NCI-H2029 (cell line): ENCODE measurements around the gene TNRC6C.
A peak's percentile ranks its signal among the peaks of the same experiment; 100 is the strongest.

Experiments used
- DNase-seq: peaks from one replicate; lab custom pipeline; 2025; lab: John Stamatoyannopoulos, UW

The TNRC6C gene

GRCh38 chr17:77957857-77958715, at the start of gene TNRC6C:
TSS of gene TNRC6C (plus strand) at chr17:77958703. CDS start at chr17:78004207, 45,504 bp downstream.
- DNase-seq, result peak; percentile 94

- no peak for DNase-seq
Observed at GRCh38 chr17:77909236-77909635, 49.3 kb upstream of the TNRC6C start.

GRCh38 chr17:77909816-77910215, 48.7 kb upstream of the TNRC6C start:
- DNase-seq, result no peak

- no peak for DNase-seq
Observed at GRCh38 chr17:77914385-77915254, 43.9 kb upstream of the TNRC6C start.

DNA sequence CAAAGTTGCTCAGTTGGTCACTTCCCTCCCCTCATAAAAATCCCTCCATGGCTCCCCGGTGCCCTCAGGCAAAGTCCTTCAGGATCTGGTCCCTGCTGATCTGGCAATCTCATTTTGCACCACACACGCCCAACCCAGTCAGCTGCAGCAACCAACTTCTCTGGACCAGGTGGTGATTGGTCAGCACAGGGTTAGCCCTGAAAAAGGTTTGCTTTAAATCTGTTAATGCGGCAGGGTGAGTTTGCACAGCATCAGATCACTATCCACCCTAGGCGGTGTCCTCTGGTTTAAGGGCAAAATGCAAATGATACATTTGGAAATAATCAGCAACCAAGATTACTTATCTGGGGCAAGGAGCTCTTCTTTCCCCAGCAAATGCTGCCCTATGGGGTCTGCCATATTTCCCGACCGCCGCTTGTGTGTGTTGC, 42.9 kb upstream of the TNRC6C start:
- no peak for DNase-seq

DNA sequence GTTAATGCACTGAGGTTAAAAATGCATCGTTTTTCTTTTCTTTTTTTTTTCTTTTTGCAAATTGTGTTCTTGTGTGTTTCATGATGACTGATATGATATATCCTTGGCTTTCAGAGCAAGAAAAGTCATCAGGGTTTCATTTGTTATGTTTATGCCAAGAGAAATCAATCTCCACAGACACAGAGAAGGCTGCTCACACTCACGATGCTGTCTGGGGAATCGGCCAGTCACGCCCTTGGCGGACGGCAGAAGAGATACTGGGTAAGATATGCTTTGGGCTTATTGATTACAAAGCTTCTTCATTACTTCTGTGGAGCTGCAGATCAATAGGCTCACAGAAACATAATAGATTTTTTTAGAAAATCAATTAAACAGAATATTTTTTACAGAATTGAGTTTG, 42.2 kb upstream of the TNRC6C start:
- no peak for DNase-seq

- DNase-seq, result no peak
Observed at GRCh38 chr17:77916703-77917481, 41.6 kb upstream of the TNRC6C start.

GRCh38 chr17:77919276-77919675, 39.2 kb upstream of the TNRC6C start:
- DNase-seq, result no peak

GRCh38 chr17:77923135-77923534, 35.4 kb upstream of the TNRC6C start:
- DNase-seq, result no peak

DNA sequence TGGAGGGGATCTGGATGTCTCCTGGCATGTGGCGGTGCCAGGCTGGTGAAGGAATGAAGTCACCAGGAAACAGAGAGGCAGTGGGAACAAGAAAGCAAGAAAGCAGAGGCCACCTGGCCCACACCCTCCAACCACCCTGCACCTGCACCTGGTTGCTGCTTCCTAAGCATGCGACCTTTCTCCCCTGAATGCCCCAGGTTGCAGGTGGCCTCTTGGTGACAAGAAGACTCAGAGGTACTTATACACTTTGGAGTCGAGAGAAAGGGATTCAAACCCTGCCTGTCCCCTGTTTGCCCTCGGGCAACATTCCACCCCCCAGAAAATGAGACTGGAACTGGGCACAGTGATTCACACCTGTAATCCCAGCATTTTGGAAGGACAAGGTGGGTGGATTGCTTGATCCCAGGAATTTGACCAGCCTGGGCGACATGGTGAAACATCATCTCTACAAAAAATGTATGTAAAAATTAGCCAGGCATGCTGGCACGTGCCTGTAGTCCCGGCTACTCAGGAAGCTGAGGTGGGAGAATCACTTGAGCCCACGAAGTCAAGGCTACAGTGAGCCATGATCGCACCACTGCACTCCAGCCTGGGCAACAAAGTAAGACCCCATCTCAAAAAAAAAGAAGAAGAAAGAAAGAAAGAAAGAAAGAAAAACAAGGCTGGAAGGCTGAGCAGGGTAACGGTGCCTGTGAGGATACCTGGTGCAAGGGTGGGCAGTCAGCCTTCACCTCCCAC, 34.6 kb upstream of the TNRC6C start:
- DNase-seq, result no peak

DNA sequence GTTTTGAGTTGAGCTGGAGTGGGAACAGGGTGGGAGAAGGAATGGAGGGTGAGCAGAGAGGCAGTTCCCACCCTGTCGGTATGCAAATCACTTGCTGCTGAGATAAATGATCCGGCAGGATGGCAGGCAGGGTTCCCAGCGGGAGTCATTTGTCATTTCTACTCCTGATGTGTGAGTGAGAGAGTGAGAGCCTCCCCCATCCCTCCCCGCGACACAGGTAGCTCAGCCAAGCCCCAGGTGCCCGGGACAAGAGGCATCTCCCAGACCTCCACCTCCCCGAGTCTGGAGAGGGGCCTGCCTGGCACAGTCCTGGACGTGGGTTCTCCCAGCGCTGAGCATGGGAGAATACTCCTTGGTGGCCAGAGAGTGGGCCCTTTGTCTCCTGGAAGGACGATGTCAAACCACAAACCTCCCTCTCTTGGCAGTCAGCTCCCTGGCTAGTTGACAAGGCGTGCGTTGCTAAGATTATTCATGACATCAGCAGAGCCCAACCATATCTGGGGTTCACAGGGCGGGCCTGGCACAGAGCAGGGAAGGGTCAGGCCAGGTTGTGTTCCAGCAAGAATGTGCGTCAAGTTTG, 33.7 kb upstream of the TNRC6C start:
- DNase-seq, result no peak

- no peak for DNase-seq
Observed at GRCh38 chr17:77925831-77926543, 32.5 kb upstream of the TNRC6C start.

DNA sequence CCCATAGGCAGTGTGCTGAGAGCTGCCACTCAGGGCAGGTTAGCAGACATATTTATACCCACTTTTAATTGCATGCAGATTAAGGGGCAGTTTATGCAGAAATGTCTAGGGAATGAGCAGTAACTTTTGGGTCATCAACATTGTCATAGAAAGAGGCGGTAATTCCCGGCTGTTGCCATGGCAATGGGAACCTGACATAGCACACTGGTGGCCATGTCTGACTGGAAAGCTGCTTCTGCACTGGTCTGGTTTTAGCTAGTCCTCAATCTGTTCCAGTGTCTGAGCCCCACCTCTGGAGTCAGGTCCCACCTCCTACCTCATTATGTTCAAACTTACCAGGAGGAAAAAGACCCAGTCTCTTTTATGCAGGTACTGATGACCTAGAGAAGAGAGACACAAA, 31.5 kb upstream of the TNRC6C start:
- no peak for DNase-seq

DNA sequence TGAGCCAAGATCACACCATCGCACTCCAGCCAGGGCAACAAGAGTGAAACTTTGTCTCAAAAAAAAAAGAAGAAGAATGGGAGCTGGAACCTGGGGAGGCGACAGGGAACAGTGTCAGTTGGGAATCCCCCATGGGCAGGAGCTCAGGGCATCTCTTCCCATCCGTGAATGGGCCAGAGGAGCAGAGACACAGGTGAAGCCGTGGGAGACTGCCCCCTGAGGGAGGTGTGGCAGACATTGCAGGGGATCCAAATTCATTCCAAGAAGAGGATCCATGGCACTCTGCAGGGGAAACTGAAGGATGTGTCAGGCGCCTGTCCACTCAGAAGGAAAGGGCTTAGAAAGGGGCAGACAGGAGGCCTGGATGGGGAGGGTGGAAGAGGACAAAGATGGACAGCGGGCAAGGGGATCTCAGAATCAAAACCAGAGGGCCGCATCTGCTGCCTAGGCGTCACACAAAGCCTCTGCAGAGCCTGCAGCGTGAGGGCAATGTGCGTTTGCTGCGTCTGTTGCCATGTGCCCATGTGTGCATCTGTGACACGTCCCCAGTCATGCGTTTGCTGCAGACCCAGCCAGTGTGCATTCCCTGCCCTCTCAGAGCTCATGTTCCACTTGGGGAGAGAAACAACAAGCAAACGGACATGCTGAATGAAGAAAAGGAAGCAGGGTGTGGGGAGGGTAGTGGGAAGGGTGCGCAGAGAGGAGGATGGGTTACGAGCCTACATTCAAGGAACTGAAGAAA, 30.6 kb upstream of the TNRC6C start:
- DNase-seq, result no peak

DNA sequence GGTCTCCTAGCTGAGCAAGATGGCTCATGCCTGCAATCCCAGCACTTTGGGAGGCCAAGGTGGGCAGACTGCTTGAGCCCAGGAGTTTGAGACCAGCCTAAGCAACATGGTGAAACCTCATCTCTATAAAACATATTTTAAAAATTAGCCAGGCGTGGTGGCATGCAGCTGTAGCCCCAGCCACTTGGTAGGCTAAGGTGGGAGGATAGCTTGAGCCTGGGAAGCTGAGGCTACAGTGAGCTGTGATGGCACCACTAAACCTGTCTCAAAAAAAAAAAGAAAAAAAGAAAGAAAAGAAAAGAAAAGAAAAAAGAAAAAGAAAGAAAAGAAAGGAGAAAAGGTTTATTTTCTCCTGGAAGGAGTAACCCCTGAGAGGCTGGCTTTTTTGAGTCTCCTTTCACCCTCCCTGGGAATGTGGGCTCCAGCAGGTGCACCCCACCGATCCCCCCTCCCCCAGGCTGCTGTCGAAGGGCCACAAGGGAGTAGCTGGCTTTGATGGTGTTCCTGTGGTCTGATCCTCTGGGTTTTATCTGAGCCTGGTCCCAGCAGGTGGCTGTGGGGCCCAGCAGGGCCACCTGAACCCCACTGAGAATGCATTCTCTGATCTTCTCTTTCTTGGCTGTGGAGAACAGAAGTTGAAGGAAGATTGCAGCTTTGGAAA, 29.9 kb upstream of the TNRC6C start:
- no peak for DNase-seq

GRCh38 chr17:77929180-77929564, 29.3 kb upstream of the TNRC6C start:
- DNase-seq, result no peak

DNA sequence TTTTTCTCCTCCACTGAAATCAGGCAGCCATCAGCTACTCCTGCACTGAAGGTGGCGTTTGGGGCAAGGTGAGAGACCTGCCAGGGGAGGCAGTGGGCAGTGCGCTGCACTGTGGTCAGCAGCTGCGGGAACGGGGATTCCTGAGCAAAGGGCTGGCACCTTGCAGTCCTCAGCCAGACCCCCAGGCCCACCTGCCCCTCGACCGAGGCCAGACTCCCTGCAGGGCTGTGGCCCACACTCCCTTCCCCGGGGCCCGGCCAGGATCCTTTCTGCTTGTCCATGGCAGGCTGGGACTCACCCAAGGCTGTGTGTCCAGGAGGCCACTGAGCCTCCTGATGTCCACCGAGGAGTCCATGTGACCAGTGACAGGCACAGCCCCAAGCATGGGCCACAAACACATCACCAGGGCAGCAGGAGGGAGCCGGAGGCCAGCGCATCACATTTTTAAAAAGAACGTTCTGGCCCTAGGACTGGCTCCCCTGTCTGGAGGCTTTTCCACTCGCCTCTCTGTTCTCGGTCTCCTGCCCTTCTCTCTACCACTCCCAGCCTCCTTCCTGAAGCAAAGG, 28.5 kb upstream of the TNRC6C start:
- no peak for DNase-seq

DNA sequence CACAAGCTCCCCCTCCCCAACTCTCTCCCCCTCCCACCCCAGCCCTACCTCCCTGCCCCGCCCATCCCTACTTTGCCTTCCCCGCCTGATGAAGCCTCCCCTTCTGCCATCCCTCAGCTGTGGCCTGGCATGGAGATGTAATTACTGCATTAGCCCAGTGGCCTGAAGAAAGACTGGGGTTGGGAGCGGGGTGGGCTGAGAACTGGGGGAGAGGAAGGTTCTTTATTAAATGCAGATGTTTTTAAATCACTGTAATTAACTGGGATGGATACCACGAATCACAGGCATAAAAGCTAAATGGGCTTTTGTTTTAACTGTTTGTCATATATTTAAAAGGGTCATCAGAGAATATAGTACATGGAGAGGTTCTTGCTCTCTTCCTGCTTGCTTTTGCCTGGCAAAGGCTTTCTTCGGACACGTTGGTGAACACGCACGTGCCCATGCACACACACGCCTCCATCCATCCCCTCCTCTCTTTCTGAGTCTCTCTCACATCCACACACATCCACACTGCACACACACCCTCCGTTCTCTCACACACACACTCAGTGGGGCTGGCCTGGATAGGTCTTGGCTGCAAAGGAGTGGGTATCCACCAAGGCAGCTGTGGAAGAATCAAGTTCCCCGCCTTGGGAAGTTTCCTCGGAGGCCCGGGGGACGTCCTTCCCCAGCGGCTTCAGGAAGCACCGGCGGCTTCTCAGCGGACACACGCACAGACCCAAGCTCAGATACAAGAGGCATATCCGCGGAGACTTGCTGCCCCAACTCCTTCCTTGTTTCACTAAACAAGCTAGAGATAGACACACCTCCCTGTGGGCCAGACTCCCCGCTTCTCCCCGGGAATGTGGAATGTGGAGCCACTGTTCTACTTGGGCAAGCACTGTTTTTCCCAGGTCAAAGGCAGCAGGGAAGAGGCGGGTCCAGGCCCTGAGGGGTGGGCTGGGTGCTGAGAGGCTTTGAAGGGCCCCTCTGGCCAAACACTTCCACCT, 27.4 kb upstream of the TNRC6C start:
- no peak for DNase-seq
